PC-3 (cell line): Measurements from ENCODE around the gene NDUFB10. TPM values are rescaled to one million over a fixed set of nuclear protein-coding genes. Genes with fewer than 3 reads are reported as not detected.

Experiments
- ATAC-seq: fragments of 200-7000 bp; cut with Tn5 transposase; 2 replicates; pipeline ENCODE4 v1.9.1; 2020; ENCODE audit warnings: mild to moderate bottlenecking, moderate library complexity
- BruUV-seq: library from RNA; stranded (reverse); fragments of 400-500 nt; replicated peaks from 2 replicates; lab custom pipeline; 2021; lab: Mats Ljungman, UMichigan
- CTCF ChIA-PET: fragments of 300-600 bp; sonication (Branson Sonifier 250); formaldehyde crosslinking; loops from one replicate; lab custom pipeline; 2022; ENCODE audit warnings: antibody characterized with exemption; lab: Charles Lee
- POLR2A ChIA-PET: fragments of 300-600 bp; sonication (Branson Sonifier 250); formaldehyde crosslinking; loops from one replicate; lab custom pipeline; 2022; ENCODE audit warnings: antibody characterized with exemption; ENCODE audit not compliant: unreplicated experiment; lab: Charles Lee
- DNase-seq: peaks from one replicate; pipeline ENCODE4 v3.0.0-alpha.2; 2015
- H2AFZ ChIP-seq: fragments of 300-600 bp; sonication (generic); 2 replicates; pipeline ENCODE4 v1.6.0; 2016; ENCODE audit warnings: antibody characterized with exemption, low read length
- H3F3A ChIP-seq: fragments of 300-600 bp; sonication (generic); one replicate; pipeline ENCODE4 v1.6.0; 2017; ENCODE audit warnings: antibody characterized with exemption, low read length, control low read depth, mild to moderate bottlenecking; ENCODE audit not compliant: unreplicated experiment
- H3K27ac ChIP-seq: fragments of 300-600 bp; sonication (generic); 2 replicates; pipeline ENCODE4 v1.5.1; 2016; ENCODE audit warnings: mild to moderate bottlenecking, low read length
- H3K27me3 ChIP-seq: fragments of 300-600 bp; sonication (generic); 2 replicates; pipeline ENCODE4 v1.6.1; 2016; ENCODE audit warnings: low read length, mixed read lengths
- H3K36me3 ChIP-seq: fragments of 300-600 bp; sonication (generic); 2 replicates; pipeline ENCODE4 v1.6.1; 2016; ENCODE audit warnings: low read depth, mixed run types, low read length, mixed read lengths
- H3K4me1 ChIP-seq: fragments of 300-600 bp; sonication (generic); 2 replicates; pipeline ENCODE4 v1.5.1; 2016; ENCODE audit warnings: low read length; ENCODE audit not compliant: insufficient read depth
- H3K4me2 ChIP-seq: fragments of 300-600 bp; sonication (generic); 2 replicates; pipeline ENCODE4 v1.6.0; 2016; ENCODE audit warnings: low read length
- H3K4me3 ChIP-seq: fragments of 300-600 bp; sonication (generic); 2 replicates; pipeline ENCODE4 v1.5.1; 2016; ENCODE audit warnings: mild to moderate bottlenecking, low read length, mixed read lengths
- H3K79me2 ChIP-seq: fragments of 300-600 bp; sonication (generic); 2 replicates; pipeline ENCODE4 v1.6.1; 2017; ENCODE audit warnings: low read length, mixed read lengths
- H3K9ac ChIP-seq: fragments of 300-600 bp; sonication (generic); 2 replicates; pipeline ENCODE4 v1.6.0; 2016; ENCODE audit warnings: mild to moderate bottlenecking, low read length
- H3K9me2 ChIP-seq: fragments of 300-600 bp; sonication (generic); replicated peaks from 2 replicates; pipeline ENCODE4 v1.6.1; 2016; ENCODE audit warnings: mixed run types, low read length, mixed read lengths
- H3K9me3 ChIP-seq: fragments of 300-600 bp; sonication (generic); 2 replicates; pipeline ENCODE4 v1.6.1; 2016; ENCODE audit warnings: low read length, mixed read lengths
- H4K20me1 ChIP-seq: fragments of 300-600 bp; sonication (generic); 2 replicates; pipeline ENCODE4 v1.6.1; 2016; ENCODE audit warnings: low read length, mixed read lengths
- EZH2 ChIP-seq: fragments of 300-600 bp; sonication (generic); IDR thresholded peaks from one replicate; pipeline ENCODE4 v1.6.1; 2017; ENCODE audit warnings: antibody characterized with exemption, mild to moderate bottlenecking, low read length; ENCODE audit not compliant: unreplicated experiment
- EZH2phosphoT487 ChIP-seq: fragments of 300-600 bp; sonication (generic); IDR thresholded peaks from 2 replicates; pipeline ENCODE4 v1.6.1; 2018; ENCODE audit warnings: mild to moderate bottlenecking, antibody characterized with exemption, low read length, borderline replicate concordance
- intact Hi-C: fragments of 100-400 bp; cut with micrococcal nuclease; formaldehyde crosslinking; loops from 2 replicates; pipeline ENCODE4 v1.9.0; 2023
- total RNA-seq: library from RNA; depleted of rRNA; stranded (reverse); fragments of >200 nt; gene quantifications from 2 replicates; pipeline ENCODE4 v1.2.3, GENCODE V29; 2014
- TF ChIP-seq, protein P1 (sequence below): fragments of 300-600 bp; sonication (generic); conservative IDR thresholded peaks from 2 replicates; pipeline ENCODE4 v1.5.1; 2017; ENCODE audit warnings: antibody characterized with exemption, low read depth, mild to moderate bottlenecking, low read length

The NDUFB10 gene
- total RNA-seq, 1 experiment from 2014 or later = 530 TPM

DNA sequence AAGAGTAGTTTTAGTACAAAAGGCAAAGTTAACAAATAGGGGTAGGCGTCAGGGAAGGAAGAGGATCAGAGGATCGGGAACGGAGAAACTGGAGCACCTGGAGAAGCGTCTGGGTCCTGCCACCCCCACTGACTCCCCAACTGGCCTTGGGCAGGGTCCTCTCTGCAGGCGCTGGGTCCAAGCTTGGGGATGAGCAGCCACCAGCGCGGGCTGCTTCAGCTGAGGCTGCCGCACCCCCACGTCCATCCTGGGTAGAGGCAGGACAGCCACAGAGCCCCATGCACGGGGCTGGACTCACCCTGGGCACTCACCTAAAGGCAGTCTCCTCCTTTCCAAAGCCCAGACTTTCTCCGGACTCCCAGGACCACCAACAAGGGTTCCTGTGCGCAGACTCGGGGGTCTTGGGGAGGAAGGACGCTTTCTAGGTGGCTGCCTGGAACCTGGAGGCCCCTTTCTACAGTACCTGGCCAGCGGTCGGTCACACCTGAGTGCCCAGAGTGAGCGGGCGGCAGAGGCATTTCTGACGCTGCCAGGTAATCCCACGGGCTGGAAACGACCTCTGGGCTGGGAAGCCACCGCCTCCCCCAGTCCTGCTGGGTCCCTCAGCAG is 42.2 kb upstream of the NDUFB10 start:
- no peaks in the 10 kb centered on the region for H3K79me2 ChIP-seq
- CTCF ChIA-PET = no interaction called here
- TF ChIP-seq EZH2 (no peak), EZH2phosphoT487 (no peak)
- TF ChIP-seq, protein P1, sequence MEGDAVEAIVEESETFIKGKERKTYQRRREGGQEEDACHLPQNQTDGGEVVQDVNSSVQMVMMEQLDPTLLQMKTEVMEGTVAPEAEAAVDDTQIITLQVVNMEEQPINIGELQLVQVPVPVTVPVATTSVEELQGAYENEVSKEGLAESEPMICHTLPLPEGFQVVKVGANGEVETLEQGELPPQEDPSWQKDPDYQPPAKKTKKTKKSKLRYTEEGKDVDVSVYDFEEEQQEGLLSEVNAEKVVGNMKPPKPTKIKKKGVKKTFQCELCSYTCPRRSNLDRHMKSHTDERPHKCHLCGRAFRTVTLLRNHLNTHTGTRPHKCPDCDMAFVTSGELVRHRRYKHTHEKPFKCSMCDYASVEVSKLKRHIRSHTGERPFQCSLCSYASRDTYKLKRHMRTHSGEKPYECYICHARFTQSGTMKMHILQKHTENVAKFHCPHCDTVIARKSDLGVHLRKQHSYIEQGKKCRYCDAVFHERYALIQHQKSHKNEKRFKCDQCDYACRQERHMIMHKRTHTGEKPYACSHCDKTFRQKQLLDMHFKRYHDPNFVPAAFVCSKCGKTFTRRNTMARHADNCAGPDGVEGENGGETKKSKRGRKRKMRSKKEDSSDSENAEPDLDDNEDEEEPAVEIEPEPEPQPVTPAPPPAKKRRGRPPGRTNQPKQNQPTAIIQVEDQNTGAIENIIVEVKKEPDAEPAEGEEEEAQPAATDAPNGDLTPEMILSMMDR = no peak
- no peak overlapping the region for H3K27ac ChIP-seq
- BruUV-seq = no TSS peak
- intact Hi-C loops = no loop called here
- DNase-seq (no peak), ATAC-seq (no peak)
- H2AFZ ChIP-seq = no peak overlapping the region
- H3K9ac ChIP-seq = no peak overlapping the region
- no peak overlapping the region for H3K4me2 ChIP-seq
- H3K36me3 ChIP-seq = no peaks in the 10 kb centered on the region
- no peaks in the 10 kb centered on the region for H3K9me3 ChIP-seq
- peaks cover 11% of the 10 kb centered on the region for H3K4me1 ChIP-seq
- H3K4me3 ChIP-seq = no peak overlapping the region
- no peaks in the 10 kb centered on the region for H4K20me1 ChIP-seq
- POLR2A ChIA-PET = no interaction called here
- no peaks in the 10 kb centered on the region for H3K9me2 ChIP-seq
- H3K27me3 ChIP-seq = peaks cover 36% of the 10 kb centered on the region
- no peaks in the 10 kb centered on the region for H3F3A ChIP-seq

DNA sequence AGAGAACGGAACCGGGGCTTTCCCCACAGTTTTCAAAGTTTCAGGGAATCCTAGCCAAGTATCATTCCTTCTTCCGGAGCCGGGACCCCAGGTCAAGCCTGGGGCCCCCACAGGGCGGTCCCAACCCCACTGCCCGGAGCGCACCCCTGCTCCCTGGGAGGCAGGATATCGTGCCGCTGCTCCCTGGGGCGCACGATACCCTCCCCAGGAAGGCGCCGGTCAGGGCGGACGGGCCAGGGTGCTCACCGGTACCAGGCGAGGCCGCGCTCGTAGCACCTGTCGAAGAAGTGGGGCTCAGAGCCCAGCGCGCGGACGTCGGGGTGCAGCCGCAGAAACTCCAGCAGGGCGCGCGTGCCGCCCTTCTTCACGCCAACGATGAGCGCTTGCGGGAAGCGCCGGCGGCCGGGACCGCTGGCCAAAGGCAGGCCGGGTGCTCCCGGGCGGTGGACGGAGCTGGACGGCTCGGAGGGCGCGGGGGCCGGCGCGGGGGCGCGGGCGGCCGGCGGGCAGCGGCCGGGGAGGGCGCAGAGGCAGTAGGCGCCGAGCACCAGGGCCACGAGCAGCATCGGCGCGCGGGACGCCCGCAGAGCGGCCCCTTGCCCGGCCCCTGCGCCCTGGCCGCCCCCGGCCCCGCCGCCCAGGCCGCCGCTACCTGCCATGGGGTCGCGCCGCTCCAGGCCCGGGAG is 41.5 kb upstream of the NDUFB10 start:
- H3K4me2 ChIP-seq = no peak overlapping the region
- intact Hi-C loops = no loop called here
- no peaks in the 10 kb centered on the region for H3K9me3 ChIP-seq
- H3K79me2 ChIP-seq = no peaks in the 10 kb centered on the region
- H3K27ac ChIP-seq = no peak overlapping the region
- H3K9ac ChIP-seq = no peak overlapping the region
- DNase-seq (no peak), ATAC-seq (no peak)
- H3K4me3 ChIP-seq = no peak overlapping the region
- H3K9me2 ChIP-seq = no peaks in the 10 kb centered on the region
- peaks cover 11% of the 10 kb centered on the region for H3K4me1 ChIP-seq
- peaks cover 36% of the 10 kb centered on the region for H3K27me3 ChIP-seq
- no peaks in the 10 kb centered on the region for H3K36me3 ChIP-seq
- H3F3A ChIP-seq = no peaks in the 10 kb centered on the region
- CTCF ChIA-PET = no interaction called here
- H2AFZ ChIP-seq = no peak overlapping the region
- H4K20me1 ChIP-seq = no peaks in the 10 kb centered on the region
- TF ChIP-seq, protein P1 = no peak
- TF ChIP-seq EZH2 = peak; percentile 86
- TF ChIP-seq EZH2phosphoT487 = peak; percentile 56; the same call in 1 of the 2 replicates
- POLR2A ChIA-PET = no interaction called here
- no TSS peak for BruUV-seq
